Measurements from ENCODE around the gene SUGCT.

Gene SUGCT

DNA sequence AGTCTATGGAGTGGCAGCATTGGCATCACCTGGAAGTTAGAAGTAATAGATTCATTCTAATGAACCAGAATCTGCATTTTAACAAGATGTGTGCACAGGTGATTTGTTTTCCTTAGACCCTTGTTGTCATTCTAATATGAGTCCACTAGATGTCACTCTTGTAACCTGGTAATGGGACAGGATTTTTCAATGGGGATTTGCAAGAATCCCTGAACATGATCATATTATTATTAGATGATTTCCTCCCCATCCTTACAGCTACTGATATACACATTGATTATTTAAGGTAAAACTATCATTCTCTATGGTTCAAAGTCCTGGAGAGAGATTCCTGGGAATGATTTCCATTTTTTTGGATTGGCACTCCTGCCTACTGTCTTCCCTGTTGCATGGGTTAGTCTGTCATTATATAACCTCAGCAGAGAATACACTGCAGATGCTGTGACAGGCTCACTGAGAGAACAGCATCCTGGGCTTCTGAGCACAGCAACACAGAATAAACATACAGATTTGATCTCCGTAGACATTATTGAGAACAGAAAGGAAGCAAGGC lies 194.9 kb downstream of the SUGCT start:
- DNase-seq (ENCODE audit: low spot score), result peak; percentile 55

DNA sequence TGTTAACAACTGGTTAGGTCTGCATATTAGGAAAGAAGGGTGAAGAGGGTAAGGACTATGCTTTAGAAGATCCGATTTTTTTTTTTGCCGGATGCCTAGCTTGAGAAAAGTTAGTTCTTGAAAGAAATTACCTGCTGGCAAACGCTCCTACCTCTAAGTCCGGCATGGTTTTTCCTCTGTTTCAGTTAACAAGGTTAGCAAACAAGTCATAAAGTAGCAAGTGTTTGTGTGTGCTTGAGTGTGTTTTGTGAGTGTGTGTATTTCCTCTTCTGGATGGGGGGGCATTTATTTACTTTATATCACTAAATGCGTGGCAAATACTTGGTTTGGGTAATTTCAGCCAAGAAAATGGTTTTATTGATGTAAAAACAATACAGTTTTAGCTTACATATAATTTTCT lies 195.6 kb downstream of the SUGCT start:
- DNase-seq (ENCODE audit: low spot score), result no peak

DNA sequence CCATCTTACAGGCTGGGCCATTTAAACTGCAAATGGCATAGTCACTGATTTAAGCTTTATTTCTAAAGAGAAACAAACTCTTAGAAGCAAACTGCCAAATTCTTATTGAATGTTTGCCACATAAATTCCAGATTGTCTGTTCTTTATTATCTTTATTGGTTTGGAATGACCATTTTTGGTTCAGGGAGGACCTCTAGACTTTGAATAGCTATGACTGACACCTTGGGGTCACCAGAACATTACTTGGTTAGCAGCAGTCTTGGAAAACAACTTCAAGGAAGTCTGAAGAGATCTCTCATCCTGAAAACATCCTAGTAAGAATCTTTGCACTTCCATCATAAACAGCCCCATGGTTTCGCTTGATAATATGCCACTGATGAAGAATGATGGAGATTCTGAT lies 197.1 kb downstream of the SUGCT start:
- no peak for DNase-seq (ENCODE audit: low spot score)

DNA sequence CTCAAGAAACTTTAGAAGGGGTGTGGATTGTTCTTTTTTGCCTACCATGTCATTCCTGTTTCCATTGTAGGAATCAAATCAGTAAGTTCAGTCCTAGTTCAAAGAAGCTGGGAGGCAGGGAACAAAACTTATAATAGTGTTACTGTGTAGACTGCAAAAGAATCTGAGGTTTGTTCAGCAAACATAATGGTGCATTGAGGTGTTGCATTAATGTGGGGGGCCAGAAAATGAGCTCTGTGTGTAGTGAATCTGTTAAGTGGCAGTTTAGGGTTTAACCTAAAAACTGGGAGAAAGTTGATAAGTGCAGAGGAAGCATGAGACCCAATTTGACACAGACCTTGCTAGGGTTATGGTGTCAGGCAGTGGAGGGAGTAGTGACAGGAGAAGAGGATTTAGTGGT lies 197.7 kb downstream of the SUGCT start:
- no peak for DNase-seq (ENCODE audit: low spot score)

DNA sequence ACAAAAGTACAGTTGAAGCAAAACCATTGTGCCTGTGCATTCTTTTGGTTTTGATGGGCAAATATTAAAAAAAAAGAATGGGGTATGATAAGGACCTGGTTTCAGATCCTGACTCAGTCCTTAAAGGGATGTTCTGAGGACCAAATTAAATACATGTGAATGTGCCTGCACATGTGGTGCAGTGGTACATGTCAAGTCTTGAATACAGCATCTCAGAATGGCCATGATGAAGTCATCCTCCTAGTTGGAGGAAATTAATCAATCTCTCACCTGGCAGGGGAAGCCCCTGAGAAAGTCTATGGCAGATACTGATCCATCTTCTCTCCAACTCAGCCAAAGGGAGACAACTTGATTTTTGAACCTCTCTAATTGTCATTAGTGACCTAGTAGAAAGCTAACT lies 207.0 kb downstream of the SUGCT start:
- no peak for DNase-seq (ENCODE audit: low spot score)

DNA sequence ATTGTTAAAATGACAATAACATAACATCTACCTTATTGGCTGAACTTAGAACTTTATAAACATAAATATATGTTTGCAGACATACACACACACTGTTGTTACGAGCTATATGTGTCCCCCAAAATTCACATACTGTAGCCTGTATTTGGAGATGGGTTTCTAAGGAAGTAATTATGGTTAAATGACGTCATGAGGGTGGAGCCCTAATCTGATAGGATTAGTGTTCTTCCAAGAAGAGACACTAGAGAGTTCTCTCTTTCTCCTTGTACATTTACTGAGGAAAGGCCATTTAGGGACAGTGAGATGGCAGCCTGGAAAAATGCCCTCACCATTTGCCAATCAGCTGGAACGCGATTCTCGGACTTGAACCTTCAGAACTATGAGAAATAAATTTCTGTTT lies 211.7 kb downstream of the SUGCT start:
- DNase-seq (ENCODE audit: low spot score), result no peak

DNA sequence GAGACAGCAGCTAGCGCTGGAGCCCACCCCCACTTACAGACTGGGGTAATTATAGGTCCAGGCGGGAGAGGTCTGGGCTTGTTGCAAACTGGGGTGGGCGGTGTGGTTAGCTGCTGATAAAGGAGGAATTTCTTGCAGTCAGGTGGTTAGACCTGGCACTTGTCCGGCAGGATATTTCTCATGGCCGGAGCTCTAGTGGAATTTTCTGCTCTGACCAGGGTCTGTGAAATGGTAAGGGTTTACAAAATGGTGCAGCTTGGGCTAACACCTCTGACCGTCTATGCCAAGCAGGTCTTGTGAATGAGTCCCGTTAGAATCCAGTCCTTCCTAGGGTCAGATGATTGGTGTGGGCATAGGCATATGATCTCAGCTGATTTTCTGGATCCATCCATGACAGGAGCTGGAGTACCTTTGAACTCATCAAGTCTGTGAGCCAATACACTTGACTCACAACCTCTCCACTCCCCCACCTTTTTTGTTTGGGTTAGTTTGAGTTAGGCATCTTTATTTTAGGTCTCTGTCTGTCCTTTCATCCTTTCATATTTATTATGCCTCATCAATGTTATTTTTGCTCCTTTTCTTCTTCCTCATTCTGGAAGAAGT lies 213.4 kb downstream of the SUGCT start:
- DNase-seq (ENCODE audit: low spot score), result no peak

DNA sequence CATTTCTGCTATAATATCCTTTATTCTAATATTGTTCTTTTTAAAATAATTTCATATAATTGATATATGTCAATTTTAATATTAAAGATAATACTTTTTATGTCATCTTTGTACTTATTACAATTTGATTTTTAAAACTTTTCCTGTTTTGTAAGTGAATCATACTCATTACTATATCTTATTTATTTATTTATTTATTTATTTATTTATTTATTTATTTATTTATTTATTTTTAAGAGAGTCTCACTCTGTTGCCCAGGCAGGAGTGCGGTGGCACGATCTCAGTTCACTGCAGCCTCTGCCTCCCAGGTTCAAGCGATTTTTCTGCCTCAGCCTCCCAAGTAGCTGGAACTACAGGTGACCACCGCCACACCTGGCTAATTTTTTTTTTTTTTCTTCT lies 215.3 kb downstream of the SUGCT start:
- DNase-seq (ENCODE audit: low spot score), result no peak

DNA sequence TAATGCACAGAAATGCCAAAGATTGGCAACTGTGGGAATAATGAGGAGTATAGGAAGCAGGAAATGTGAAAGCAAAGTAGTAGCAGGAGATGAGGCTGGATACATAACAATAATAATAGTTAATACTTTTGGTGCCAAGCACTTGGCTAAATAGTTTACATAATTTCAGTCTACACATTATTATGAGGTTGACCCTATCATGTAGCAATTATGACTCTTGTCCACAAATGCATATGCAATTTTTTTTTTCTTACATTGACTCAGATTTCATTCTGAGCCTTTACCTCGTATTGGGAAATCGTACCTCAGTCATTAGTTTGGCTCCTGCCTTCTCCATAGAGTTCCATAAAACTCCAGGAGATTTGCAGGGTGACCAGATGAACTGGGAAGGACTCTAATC lies 219.9 kb downstream of the SUGCT start:
- no peak for DNase-seq (ENCODE audit: low spot score)

DNA sequence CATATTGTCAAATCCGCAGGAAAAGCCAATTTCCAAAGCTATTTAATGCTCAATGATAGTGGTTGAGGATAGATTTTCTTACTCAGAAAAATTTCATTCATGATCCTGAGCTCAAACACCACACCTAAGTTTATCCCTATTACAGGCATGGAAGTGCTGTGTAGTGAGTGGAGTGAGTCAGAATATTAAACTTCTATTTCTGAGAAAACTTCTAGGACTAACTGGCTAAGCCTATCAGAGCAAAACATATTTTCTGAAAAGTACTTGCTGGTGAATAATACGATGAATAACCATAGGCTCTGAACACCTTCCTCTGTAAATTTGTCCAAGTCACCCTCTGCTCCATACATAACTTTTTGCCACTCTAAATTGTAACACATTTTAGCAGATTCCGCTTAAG lies 221.5 kb downstream of the SUGCT start:
- no peak for DNase-seq (ENCODE audit: low spot score)

DNA sequence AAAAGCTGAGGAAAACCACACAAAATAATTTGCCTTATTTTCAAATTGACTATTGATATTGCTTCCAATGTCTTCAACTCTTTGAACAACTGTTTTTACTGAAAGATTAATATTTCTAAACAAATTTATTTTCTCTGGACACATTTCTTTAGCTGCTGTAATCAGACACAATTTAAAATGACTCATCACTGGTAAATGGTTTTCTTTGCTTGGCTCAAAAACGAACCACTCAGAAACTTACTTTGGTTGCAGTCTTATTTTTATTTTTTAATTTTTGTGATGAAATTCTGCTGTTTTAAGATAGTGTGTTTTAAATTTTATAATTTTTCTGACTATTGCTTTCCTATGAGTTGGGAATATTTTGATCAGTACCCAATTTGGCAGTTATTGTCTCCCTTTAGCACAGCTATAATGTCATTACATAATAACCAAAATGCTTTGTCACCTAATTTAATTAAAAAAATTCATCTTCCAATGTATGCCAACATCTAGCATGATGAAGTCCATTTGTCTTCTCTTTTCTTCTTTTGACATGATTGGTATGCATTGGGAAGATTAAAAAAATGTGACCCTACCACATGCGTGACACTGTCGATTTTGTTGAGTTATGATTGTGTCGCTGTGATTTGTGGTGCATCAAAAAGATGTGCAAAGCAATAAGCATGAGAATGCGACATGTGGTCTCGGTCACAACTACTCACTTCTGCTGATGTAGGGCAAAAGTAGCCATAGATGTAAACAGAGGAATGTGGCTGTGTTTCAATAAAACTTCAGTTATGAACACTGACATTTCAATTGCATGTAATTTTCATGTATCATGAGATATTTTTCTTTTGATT lies 222.3 kb downstream of the SUGCT start:
- DNase-seq (ENCODE audit: low spot score), result no peak

DNA sequence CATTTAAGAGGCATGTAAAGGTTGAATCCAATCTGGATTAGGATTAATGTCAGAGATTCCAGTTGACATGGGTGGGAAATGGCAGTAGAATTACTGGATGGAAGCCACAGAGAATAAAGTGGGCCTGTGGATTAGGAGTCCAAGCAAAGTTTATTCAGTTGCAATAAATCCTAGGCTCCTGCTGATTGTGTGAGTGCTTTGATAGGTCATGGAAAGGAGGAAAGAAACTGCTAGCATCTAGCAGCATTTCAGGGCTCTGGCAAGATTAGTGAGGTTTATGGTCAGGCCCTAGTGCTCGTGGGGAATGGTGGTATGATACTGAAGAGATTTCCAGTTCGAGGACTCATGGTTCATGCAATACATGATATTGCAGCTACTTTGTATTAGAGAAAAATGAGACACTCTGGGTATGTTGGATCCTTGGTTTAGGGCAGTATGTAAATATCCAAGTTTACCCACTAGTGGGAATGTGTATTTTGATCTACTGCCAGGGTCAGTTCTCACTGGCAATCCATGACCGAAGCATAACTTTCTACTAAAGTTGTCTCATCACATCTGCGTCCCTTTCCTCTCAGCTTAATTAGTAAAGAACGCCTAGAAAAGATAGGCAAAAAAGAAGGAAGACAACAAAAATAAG lies 235.0 kb downstream of the SUGCT start:
- DNase-seq (ENCODE audit: low spot score), result no peak

DNA sequence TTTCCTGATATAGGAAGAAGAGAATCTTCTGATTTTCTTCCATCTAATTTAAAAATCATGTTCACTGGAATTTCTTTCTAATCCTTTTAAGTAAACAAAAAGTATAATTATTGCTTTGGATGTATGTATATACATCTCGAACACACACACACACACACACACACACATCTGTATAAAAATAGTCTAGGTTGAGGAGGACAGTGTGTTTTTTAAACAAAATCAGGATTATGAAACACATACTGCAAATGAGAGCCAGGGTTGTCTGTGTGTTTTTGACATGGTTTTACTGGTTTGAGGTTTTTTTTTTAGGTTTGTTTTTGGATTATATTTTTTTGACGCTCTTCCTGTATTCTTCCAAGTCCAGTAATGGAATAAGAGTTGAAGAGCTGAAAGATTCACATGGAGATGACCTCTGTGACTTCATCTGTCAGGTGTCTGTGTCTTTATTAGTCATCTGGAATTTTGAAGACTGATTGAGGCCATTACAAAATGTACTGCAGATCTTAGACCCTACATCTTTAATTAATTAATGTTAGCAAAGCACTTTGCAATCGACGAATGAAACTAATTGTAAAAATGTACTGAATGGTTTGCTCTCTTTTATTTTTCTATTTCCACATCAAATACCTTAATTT lies 237.1 kb downstream of the SUGCT start:
- no peak for DNase-seq (ENCODE audit: low spot score)

DNA sequence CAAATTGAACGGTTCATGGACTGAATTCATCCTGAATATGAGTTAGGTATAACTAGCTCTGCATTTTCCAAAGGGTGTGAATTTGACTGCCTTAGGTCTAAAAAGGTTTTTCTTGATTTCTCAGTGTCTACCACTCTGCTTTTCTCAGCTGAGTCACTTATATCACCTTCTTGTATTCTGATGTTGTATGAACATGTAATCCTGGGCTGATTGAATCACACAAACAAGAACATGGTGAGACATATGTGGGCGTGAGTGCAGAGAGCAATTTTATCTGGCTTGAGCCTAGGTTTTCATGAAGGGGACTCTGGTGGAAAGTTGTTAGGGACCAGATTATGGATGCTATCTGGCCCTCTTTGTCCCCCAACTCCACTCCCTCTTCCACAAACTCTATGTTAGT lies 239.8 kb downstream of the SUGCT start:
- DNase-seq (ENCODE audit: low spot score), result no peak

DNA sequence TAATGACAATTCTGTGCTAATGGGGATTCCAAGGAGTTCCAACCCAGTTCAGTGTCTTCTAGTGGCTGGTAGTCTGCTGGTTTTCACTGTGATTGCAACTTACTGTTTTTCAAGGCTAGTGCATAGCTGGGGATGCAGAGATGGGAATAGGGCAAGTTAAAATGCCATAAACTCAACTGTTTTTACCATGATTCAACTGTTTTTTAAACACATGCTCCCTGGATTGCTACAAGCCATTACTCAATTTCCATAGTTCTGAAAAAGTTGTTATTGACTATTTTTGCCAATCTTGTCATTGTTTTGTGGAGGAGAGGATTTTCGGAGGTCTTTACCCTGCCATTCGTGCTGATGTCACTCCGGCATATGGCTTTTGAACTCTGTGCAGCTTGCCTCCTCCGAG lies 245.3 kb downstream of the SUGCT start:
- no peak for DNase-seq (ENCODE audit: low spot score)

DNA sequence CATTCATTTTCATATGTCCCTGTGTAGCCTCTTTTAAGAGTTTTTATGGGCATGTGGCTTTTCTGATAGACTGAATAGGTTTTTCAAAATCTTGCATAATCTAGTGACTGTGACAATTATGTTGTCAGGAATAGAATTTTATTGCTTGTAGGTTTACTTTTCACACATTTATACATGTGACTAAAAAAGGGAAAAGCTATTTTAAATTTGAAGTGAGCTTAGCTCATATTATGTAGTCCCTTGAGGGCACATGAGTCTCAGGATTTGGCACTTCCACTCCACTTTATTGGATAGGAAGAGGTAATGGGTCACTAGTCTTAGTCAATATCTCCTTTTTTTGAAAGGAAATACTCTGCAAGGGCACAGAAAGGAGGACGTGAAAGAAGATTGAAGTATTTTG lies 247.3 kb downstream of the SUGCT start:
- no peak for DNase-seq (ENCODE audit: low spot score)

DNA sequence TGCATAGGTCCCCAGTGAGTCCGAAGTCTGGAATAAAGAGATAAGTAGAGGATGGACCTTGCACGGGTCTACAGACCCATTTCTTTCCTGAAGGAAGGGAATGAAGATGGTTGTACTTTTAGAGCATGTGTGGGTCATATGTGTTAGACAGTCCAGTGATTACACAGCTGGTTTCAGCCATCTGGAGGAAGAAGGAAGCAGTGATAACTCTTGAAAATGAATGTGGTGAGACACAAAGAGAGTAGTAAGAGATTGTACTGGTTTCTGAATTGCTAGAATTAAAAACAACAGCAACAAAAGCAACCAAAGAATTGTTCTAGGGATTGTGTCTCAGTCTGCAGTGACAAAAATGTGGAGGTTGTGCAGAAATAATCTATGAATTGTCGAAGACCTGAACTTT lies 258.9 kb downstream of the SUGCT start:
- DNase-seq (ENCODE audit: low spot score), result no peak

DNA sequence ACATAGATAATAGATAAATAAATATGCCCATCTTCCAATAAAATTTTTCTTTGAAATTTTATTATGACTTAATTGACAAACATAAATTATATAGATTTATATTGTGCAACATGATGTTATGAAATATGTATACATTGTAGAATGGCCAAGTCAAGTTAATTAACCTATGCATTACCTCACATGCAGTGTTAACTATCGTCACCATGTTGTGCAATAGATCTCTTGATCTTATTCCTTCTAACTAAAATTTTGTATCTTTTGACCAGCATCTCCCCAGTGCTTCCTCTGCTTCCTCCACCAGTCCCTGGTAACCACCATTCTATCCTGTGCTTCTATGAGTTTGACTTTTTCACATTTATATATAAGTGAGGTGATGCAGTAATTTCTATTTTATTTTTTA lies 259.6 kb downstream of the SUGCT start:
- DNase-seq (ENCODE audit: low spot score), result no peak

DNA sequence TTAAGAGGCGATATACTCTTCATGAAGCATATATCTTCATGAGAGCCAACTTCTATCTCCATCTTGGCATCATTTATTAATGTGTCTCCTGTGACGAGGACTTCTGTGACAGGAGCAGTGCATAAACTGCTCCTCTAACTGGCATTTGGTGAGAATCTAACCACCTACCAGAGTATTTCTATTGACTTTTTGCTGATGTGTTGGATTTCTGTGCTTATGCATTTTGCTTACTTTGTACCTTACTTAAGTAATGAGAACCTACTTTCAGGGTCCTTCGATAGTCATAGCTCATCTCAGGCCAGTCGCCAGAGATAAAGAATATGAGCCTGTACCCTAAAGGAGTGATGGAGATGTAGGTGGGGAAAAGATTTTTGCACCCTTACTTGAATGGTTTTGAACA lies 265.7 kb downstream of the SUGCT start:
- DNase-seq (ENCODE audit: low spot score), result no peak

DNA sequence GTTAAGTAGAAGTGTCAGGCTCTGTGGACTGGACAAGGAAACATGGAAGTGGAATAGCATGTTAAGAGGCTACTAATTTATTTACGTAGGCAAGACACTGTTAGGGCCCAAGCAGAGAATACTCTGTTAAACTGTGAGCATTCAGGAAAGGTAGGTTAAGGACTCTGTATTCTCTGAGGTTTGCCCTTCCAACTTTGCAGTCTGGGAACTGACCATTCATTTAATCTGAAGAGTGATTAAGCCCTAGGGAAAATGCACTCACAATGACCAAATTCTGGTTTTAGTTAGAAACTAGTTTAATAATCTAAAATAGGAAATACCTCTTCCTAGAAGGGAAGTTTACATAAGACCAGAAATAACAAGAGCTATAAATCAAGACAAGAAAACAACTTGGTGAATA lies 266.6 kb downstream of the SUGCT start:
- no peak for DNase-seq (ENCODE audit: low spot score)

DNA sequence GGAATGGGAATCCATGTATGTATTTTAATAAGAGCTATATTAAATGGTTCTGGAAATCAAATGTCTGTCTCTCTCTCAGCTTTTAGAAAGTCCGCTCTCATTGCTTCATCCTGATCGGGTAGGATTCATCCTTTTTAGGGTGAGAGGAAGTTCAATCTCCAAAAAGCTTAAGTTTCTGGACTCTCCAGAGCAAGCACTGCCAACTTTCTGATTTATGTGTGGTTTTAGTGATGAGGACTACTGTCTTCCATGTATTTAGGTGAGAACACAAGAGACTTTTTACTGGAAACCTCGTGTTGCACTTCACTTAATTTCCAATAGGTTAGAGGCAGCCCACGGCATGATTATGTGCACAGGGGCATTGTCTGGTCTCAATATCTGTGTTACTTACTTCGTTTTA lies 267.9 kb downstream of the SUGCT start:
- DNase-seq (ENCODE audit: low spot score), result no peak

DNA sequence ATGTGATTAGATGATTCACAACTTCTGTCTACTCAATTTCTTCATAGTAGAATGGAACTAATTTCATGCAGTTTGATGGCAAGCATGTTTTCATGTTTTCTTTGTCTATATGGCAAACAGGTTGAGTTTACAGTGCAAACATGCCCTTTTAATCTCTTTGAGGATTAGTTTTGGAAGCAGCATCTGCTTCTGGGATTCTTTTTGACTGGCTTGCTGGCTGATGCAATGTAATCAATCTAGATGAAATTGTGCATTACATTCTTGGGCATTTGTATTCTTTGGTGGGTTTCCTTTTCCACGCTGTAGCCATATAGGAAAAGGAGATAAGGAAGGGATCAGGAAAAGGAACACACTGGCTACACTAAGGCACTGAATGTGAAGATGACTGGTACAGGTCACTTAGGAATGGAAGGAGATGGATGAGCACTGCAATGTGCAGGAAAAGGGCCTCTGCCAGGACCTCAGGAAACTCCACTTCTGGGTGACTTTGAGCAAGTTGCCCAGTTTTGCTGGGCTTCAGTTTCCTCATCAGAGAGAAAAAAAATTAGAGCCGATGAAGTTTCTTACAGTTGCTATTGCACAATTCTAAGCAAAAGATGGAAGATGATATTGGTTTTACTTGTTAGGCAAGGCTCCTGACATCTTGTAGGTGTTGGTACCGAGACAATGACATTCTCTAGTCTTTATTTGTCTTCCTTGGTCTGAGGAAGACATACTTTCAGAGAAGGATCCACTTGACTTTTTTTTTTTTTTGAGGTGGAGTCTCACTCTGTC lies 269.1 kb downstream of the SUGCT start:
- peak; percentile 23 for DNase-seq (ENCODE audit: low spot score)
